Colonic mucosa (tissue), 4 donors: ENCODE results near the gene GAS6. TPM values are rescaled to one million over a fixed set of nuclear protein-coding genes. Genes with fewer than 3 reads are reported as not detected.

ENCODE experiments used
- DNase-seq: peaks from one replicate; pipeline ENCODE4 v3.0.0-alpha.2; 2020
- H3K27ac ChIP-seq: fragments of 200-600 bp; one replicate; pipeline ENCODE4 v1.8.0; 2021
- H3K27me3 ChIP-seq: fragments of 200-600 bp; one replicate; pipeline ENCODE4 v1.8.0; 2021
- H3K36me3 ChIP-seq: fragments of 200-600 bp; one replicate; pipeline ENCODE4 v1.8.0; 2021
- H3K4me1 ChIP-seq: fragments of 200-600 bp; one replicate; pipeline ENCODE4 v1.8.0; 2021; ENCODE audit warnings: mild to moderate bottlenecking
- H3K4me3 ChIP-seq: fragments of 200-600 bp; one replicate; pipeline ENCODE4 v1.8.0; 2021
- H3K9ac ChIP-seq, 2 donors: one replicate each; pipeline ENCODE4 v1.7.0; 2013; ENCODE audit warnings: control low read depth in 2 of 2, low read depth in 2 of 2, low read length in 2 of 2
- H3K9me3 ChIP-seq: fragments of 200-600 bp; one replicate; pipeline ENCODE4 v1.8.0; 2021
- intact Hi-C: fragments of 100-400 bp; cut with DNase I; formaldehyde crosslinking; loops from one replicate; pipeline ENCODE4 v1.14.1; 2022
- total RNA-seq, 2 donors: library from RNA; stranded (reverse); fragmentation: NEBNext Ultra II Directional in 1 of 2; extraction: Animal tissue kit (Norgen Biotek cat#: 25700) in 1 of 2; gene quantifications; one replicate each; pipeline ENCODE4 v1.2.1, GENCODE V29; 2021
- TF ChIP-seq, protein P1 (sequence below): fragments of 200-600 bp; IDR thresholded peaks from one replicate; pipeline ENCODE4 v1.8.0; 2022; ENCODE audit warnings: antibody characterized with exemption, mild to moderate bottlenecking
- donor health status: healthy.
- donor health status: DM: no; HTN: no; CAD: no.
- donor health status: DM: no; HTN: no; CAD: no.

Gene GAS6
- total RNA-seq, 2 donors from 2014 or later: 118 to 121 TPM

DNA sequence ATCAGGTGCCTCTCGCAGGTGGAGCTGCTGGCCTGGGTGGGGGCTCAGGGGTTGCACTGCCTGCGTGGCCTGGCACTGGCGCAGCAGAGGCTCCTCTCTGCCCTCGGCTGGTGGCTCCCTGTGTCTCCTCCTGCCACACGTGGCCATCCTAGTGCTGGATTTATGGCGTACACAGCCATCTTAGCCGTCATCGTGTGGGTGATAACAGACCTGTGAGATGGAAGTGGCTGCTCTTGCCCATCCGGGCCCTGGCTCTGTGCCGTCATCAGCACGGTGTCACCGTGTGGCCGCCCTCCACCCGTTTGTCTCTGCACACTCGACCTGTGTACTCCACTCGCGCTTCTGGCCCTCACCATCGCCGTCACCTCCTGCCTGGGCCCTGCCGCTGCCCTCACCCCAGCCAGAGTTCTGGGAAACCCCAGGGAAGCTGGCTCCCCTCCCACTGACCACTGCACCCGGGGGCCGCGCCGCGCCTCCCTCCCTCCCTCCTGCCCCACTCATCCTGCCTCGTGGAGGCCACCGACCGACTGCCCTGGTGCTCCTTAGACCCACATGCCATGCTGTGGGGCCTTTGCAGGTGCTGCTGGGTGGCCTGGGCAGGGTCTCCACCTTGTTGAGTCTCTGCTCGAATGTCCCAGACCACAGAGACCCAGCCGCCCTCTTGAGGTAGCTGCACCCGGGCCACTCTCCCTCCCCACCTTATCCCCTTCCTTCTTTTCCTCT is 75.3 kb downstream of the GAS6 start:
- H3K4me1 ChIP-seq: no peaks in the 10 kb centered on the region
- intact Hi-C loops: no loop called here
- no peak for DNase-seq

DNA sequence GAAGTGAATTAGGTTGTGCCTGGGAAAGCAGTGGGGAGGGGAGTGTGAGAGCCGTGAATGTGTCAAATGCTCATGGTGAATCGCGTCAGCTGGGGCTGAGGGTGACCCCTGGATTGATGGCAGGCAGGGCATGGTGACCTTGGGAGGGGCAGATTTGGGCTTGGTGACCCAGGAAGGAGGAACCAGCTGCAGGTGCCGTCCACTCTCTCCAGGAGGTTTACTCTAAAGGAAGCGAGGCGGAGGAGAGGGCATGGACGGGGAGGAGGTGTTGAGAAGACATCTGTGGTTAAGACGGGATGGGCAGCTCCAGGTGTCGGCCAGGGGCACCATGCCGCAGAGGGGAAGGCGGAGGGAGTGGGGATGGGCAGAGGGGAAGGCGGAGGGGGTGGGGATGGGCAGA is 76.2 kb downstream of the GAS6 start:
- no peak for DNase-seq
- Histone ChIP-seq H3K4me1 (no peaks in the 10 kb centered on the region), H3K36me3 (no peaks in the 10 kb centered on the region), H3K27ac (no peak overlapping the region), H3K9me3 (no peaks in the 10 kb centered on the region), H3K9ac (no peak overlapping the region), H3K27me3 (no peaks in the 10 kb centered on the region), H3K4me3 (no peak overlapping the region)
- TF ChIP-seq, protein P1, sequence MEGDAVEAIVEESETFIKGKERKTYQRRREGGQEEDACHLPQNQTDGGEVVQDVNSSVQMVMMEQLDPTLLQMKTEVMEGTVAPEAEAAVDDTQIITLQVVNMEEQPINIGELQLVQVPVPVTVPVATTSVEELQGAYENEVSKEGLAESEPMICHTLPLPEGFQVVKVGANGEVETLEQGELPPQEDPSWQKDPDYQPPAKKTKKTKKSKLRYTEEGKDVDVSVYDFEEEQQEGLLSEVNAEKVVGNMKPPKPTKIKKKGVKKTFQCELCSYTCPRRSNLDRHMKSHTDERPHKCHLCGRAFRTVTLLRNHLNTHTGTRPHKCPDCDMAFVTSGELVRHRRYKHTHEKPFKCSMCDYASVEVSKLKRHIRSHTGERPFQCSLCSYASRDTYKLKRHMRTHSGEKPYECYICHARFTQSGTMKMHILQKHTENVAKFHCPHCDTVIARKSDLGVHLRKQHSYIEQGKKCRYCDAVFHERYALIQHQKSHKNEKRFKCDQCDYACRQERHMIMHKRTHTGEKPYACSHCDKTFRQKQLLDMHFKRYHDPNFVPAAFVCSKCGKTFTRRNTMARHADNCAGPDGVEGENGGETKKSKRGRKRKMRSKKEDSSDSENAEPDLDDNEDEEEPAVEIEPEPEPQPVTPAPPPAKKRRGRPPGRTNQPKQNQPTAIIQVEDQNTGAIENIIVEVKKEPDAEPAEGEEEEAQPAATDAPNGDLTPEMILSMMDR: no peak
- intact Hi-C loops: no loop called here

More for the DNA sequence above, 75.3 kb downstream of the GAS6 start:
- Histone ChIP-seq H3K27ac (no peak overlapping the region), H3K9me3 (no peaks in the 10 kb centered on the region), H3K27me3 (no peaks in the 10 kb centered on the region), H3K36me3 (no peaks in the 10 kb centered on the region), H3K9ac (no peak overlapping the region), H3K4me3 (no peak overlapping the region)
- TF ChIP-seq, protein P1: no peak

DNA sequence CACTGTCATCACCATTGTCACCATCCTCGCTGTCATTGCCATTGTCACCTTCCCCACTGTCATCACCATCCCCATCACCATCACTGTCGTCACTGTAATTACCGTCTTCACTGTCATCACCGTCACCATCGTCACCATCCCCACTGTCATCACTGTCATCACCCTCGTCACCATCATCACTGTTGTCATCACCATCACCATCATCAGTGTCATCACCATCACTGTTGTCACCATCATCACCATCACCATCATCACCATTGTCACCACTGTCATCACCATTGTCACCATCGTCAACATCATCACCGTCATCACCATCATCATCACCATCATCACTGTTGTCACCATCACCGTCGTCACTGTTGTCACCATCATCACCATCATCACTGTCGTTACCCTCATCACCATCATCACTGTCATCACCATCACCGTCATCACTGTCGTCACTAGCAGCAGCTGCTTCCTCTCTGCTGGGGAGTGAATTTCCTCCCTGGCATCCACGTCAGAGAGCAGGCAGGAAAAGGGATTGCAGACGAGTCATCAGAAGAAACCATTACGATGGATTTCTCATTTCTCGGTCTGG is 77.5 kb downstream of the GAS6 start:
- H3K27me3 ChIP-seq: no peaks in the 10 kb centered on the region
- H3K9me3 ChIP-seq: no peaks in the 10 kb centered on the region
- no peak overlapping the region for H3K27ac ChIP-seq
- no peak overlapping the region for H3K4me3 ChIP-seq
- no peaks in the 10 kb centered on the region for H3K36me3 ChIP-seq
- H3K4me1 ChIP-seq: no peaks in the 10 kb centered on the region
- TF ChIP-seq, protein P1: no peak
- intact Hi-C loops: no loop called here
- no peak overlapping the region for H3K9ac ChIP-seq
- DNase-seq: no peak

DNA sequence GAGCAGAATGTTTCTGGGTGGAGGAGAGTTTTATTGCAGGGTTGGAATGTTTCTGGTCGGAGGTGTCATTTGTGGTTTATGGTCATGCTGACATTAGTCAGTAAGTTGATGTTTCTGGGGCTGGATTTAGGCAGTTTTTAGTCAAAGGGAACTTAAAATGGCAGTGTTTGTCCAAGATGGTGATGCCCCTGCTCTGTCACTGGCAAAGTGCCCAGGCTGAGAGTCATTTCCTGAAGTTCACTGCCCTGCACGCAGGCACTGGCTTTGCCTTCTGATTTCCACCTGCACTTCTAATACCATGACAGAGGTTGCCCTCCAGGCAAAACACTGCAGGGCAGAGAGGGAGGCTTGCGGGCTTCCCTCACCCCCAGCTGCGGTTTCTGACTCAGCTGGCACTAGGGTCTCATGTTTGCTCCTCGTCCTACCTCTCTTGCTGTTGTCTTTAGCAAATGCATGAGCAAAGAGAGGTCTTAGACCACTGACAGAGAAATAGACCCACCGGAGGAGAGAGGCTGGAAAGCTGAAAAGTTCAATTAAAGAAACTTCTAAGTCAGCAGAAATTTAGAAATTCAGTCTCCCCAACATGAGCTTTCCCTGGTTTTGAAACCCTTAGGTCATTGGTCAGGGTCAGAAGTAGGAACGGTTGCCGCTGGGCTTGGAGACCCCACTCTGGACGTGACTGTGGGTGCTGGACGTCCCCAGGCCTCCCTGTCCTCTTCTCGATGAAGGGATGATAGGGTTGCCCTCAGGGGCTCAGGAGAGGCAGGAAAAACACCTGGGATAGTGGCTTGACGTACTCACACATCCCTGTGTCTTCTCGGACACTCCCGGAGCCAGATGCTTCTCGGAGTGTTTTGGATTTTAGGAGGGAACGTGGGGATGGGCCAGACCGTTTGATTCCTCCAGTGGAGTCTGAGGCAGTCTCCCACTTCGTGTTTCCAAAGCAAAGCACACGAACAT is 78.5 kb downstream of the GAS6 start:
- Histone ChIP-seq H3K4me3 (no peak overlapping the region), H3K4me1 (no peaks in the 10 kb centered on the region), H3K27me3 (no peaks in the 10 kb centered on the region), H3K9me3 (no peaks in the 10 kb centered on the region), H3K36me3 (no peaks in the 10 kb centered on the region), H3K9ac (no peak overlapping the region), H3K27ac (no peak overlapping the region)
- DNase-seq: no peak
- intact Hi-C loops: no loop called here
- TF ChIP-seq, protein P1: no peak

DNA sequence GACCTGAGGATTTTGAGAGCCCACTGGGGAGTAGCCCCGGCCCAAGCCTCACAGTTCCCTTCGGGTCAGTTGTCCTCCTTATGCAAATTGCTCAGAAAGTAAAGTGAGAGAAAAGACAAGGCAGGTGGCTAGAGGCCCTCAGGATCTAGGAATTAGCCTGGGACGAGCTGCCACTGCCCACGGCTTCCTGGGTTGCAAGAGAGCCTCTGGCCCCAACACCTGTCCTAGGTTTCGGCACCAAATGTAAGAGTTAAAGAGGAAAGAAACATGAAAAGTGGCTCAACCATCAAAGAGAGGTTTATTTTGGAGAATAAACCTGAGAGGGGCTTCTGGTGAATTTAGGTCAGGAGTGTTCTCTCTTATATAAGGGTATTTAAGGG is 79.2 kb downstream of the GAS6 start:
- no peaks in the 10 kb centered on the region for H3K4me1 ChIP-seq
- no peaks in the 10 kb centered on the region for H3K36me3 ChIP-seq
- no peak overlapping the region for H3K4me3 ChIP-seq
- DNase-seq: no peak
- TF ChIP-seq, protein P1: no peak
- no peaks in the 10 kb centered on the region for H3K9me3 ChIP-seq
- intact Hi-C loops: no loop called here
- no peaks in the 10 kb centered on the region for H3K27me3 ChIP-seq
- no peak overlapping the region for H3K9ac ChIP-seq
- no peak overlapping the region for H3K27ac ChIP-seq
